ENCODE results near the gene TP53BP2.

TP53BP2 gene

DNA sequence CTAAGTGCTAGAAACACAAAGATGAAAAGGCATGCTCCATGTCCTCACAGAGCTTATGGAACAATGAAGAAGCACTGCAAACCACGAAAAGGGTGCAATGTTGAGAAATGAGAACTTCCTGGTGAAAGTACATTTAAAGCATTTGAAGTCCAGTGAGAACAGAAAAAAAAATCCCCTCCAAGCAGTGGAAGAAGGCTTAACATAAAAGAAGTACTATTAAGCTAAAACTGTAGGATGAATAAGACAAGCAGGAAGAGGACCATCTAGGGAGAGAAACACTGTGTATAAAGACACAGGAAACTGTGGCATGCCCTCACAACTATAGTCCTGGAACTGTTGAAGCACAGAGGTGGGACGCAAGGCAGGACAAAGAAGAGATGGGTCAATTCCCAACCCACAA lies 10.0 kb downstream of the TP53BP2 start:
- TF ChIP-seq, protein P1, sequence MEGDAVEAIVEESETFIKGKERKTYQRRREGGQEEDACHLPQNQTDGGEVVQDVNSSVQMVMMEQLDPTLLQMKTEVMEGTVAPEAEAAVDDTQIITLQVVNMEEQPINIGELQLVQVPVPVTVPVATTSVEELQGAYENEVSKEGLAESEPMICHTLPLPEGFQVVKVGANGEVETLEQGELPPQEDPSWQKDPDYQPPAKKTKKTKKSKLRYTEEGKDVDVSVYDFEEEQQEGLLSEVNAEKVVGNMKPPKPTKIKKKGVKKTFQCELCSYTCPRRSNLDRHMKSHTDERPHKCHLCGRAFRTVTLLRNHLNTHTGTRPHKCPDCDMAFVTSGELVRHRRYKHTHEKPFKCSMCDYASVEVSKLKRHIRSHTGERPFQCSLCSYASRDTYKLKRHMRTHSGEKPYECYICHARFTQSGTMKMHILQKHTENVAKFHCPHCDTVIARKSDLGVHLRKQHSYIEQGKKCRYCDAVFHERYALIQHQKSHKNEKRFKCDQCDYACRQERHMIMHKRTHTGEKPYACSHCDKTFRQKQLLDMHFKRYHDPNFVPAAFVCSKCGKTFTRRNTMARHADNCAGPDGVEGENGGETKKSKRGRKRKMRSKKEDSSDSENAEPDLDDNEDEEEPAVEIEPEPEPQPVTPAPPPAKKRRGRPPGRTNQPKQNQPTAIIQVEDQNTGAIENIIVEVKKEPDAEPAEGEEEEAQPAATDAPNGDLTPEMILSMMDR (IDR thresholded peaks at IDR 0.05; ENCODE audit: borderline replicate concordance, insufficient read depth, low read depth, low read length), result no peak
- H3K4me3 ChIP-seq (ENCODE audit: low read depth, low read length), result no peak overlapping the region

DNA sequence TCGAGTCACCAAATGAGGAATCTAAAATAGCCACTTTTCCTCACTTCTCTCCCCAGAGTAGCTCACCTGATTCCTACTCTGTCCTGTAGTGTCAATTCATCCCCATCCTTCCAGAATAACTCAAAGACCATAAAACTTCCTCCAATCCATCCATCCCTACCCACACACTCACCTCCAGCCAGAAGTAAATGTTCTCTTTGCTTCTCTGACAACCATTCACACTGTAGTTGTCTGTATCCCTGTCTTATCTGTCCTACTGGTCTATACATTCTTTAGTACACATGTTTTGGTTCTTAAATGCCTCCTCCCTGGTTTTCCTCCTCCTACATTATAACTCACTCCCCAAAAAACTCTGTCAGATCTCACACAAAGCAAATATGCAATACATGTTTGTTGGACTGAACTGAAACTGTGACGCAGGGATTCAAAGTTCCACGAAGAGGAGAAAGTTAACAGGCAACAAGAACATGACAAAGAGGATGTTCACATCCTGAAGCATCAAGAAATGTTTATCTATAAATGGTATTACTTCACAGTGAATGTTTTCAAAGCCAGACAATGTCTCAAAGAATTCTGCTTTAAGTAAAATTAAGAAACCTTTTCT lies 11.0 kb downstream of the TP53BP2 start:
- TF ChIP-seq, protein P1 (IDR thresholded peaks at IDR 0.05; ENCODE audit: borderline replicate concordance, insufficient read depth, low read depth, low read length), result no peak
- no peak overlapping the region for H3K4me3 ChIP-seq (ENCODE audit: low read depth, low read length)

DNA sequence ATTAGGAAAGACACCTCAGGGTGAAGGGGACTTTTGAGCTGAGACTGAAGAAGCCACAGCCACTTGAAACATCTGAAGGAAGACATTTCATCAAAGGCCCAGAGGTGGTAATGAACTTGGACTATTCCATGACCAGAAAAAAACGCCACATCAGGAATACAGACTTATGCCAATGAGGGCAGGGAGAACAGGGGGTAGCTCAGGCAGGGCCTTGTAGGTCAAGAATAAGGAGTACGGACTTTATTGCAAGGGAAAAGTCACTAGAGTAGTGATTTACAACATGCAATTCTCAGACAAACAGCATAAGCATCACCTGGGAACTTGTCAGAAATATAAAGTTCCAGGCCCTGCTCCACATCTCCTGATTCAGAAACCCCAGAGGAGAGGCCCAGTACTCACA lies 11.8 kb downstream of the TP53BP2 start:
- no peak overlapping the region for H3K4me3 ChIP-seq (ENCODE audit: low read depth, low read length)
- TF ChIP-seq, protein P1 (IDR thresholded peaks at IDR 0.05; ENCODE audit: borderline replicate concordance, insufficient read depth, low read depth, low read length), result no peak

GRCh38 chr1:223832637-223832943 lies 13.2 kb downstream of the TP53BP2 start:
- H3K4me3 ChIP-seq (ENCODE audit: low read depth, low read length), result no peak overlapping the region
- TF ChIP-seq, protein P1 (IDR thresholded peaks at IDR 0.05; ENCODE audit: borderline replicate concordance, insufficient read depth, low read depth, low read length), result no peak

- TF ChIP-seq, protein P1 (IDR thresholded peaks at IDR 0.05; ENCODE audit: borderline replicate concordance, insufficient read depth, low read depth, low read length), result no peak
- no peak overlapping the region for H3K4me3 ChIP-seq (ENCODE audit: low read depth, low read length)
These were observed 13.8 kb downstream of the TP53BP2 start for GRCh38 chr1:223831755-223832636.

DNA sequence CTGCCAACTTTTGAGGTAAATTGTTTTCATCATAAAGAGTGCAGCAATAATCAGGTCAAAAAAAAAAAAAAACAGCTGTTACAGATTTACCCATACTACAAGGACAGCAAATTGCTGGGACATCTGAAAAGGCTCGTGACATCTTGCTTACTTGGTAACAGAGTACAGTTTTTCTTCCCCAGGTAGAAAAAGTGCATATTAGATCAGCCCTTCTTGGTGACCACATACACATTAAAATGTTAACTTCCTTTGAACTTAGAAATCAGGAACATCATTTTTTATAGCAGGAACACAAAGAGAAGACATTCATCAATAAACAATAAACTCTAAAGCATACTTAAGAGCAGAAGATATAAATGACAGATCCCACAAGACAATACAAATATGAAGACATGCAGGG lies 16.1 kb downstream of the TP53BP2 start:
- TF ChIP-seq, protein P1 (IDR thresholded peaks at IDR 0.05; ENCODE audit: borderline replicate concordance, insufficient read depth, low read depth, low read length), result no peak

More for the DNA sequence above, 16.1 kb downstream of the TP53BP2 start:
- H3K4me3 ChIP-seq (ENCODE audit: low read depth, low read length), result no peak overlapping the region

All from GM12875 (cell line).